Measurements from ENCODE around the gene DEPDC5.

DNA sequence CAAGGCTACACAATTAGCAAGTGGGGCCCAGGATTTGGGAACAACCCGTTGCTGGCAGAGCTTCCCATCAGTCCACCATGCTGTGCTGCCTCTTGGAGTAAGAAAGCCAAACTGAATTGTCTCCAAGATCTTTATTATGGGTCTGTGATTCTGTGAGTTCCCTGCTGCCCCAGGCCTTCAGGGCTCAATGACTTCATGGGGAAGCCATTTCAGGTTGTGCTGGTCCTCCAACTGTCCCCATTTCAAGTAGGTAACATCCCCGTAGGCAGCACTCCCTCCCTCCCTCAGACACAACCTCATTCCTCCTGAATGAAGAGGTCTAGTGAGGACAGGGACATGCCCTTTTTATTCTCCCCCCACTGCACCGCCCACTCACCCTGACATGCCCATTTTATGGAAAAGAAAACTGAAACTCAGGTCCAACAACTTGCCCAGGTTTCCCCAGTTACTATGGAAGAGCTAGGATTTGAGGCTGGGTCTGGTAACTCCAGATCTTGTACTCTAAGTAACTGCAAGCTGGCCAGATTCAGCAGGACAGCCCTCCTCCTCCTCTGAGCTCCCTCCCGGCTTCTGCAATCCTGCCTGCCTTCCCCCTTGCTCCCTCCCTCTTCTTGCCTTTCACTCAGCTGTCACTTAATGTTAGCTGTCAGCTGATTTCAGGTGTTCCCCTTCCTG is 182.3 kb downstream of the DEPDC5 start:
- TF ChIP-seq CTCF (IDR thresholded peaks at IDR 0.05; ENCODE audit: borderline replicate concordance, extremely low read depth, low read length, poor library complexity, severe bottlenecking) = no peak
- TF ChIP-seq EZH2 (IDR thresholded peaks at IDR 0.05; ENCODE audit: borderline replicate concordance, low read depth, low read length, severe bottlenecking) = no peak

Data from DND-41 (cell line).